ENCODE measurements around the gene AFF1.
"Not testable (repeated sequence)": the region's sequence is repeated elsewhere in the genome, so short reads cannot be mapped to it uniquely, and the experiment has no call there.

AFF1 gene

GRCh38 chr4:87122252-87122651 is 187.4 kb downstream of the AFF1 start:
- no peak for DNase-seq

- no peak for DNase-seq
These were observed 191.2 kb downstream of the AFF1 start for GRCh38 chr4:87126056-87126455.

DNA sequence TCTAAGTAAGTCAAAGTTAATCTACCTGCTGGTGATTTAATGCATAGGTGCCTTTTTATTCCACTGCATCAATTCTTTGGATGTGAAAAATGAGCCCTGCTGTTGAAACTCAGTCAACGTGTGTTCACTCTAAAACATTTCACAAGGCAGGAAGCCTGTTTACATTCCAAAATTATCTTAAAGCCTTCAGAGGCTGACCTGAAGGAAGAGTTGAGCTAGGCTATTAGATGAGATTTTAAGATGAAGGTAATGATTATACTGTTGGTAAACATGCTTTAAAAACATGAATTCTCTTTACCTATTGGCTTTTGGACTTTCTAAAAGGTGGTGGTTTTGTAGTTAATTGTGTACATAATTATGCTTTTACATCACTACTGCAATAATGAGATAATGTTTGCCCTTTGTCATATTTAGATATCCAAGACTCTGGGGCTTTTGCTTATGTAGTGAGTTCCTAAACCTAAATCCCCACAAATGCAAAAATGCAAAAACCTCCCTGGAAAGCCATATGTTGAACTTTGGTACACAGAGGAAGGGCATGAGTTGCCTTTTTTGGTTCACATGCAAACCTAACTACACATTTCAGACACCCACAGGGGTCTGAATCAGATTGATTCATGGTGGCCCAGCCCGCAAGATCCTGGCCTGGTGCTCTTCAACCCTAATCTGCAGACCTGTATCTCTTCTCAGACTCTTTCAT is 193.3 kb downstream of the AFF1 start:
- DNase-seq: no peak

DNA sequence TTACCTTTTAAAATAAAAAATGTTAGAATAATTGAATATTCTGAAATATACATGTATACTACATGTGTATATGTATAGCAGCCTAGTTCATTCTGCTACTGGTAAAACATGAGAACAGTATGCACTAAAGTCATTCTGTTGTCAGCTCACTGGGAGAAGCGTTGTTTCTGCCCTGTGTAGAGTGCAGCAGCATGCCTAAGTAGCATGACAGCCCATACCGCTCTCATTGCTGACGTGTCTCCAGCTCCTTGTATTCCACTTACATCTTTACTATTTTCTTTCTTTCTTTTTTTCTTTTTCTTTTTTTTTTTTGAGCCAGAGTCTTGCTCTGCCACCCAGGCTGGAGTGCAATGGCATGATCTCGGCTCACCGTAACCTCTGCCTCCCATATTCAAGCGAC is 194.9 kb downstream of the AFF1 start:
- DNase-seq: no peak

GRCh38 chr4:87130985-87131703 is 196.3 kb downstream of the AFF1 start:
- DNase-seq: no peak

- no peak for DNase-seq
These were observed 197.2 kb downstream of the AFF1 start for GRCh38 chr4:87132035-87132434.

DNA sequence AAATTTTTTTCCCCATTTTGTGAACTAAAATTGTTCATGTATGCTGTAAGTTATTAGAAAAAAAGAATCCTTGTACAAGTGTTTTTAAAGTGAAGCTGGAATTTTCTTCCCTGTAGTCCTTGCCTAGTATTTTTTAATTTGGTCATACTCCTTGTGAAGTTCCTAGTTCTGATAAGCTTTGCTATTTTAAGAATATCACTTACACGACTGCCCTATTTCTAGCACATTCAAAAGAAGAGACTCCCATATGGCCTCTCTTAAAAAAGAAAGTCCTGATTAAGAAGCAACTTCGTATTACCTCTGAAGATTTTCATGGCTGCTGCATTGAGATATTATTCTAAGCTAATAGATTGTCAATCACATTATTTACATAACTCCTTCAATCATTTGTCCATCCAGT is 198.4 kb downstream of the AFF1 start:
- no peak for DNase-seq

DNA sequence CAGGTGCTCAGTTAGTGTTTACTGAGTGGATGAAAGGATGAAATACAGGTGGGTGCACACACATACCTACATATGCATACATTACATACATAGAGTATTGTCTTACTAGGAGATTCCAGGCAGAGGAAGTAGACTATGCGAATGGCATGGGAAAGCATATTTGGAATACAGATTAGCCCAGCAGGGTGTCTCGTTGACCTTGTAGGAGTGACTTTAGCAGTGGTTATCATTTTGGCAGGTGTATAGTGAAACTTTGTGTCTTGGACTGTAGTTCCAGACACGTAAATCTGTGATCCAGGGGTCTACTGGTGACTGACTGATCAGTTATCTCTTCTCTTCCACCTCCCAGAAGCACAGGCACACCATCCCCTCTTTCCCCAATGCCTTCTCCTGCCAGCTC is 199.3 kb downstream of the AFF1 start:
- no peak for DNase-seq

GRCh38 chr4:87141428-87141827 is 206.6 kb downstream of the AFF1 start:
- DNase-seq: no peak

DNA sequence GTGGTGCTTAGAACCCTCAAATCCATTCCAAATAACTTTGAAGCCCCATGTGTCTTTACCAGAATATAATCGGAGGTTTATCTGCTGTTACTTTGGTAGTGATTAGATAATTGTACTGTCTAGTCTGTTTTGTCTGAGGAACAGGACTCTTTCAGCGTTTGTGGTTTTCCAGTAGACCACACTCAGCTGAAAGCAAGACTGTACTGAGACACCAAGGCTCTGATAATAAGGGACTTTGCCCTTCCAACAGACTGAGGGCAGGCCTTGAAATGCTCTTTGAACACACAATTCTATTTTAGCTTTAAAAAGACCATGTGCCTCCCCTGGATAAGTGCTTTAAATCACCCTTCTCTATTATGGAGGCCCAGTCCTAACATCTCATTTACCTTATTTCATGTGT is 209.5 kb downstream of the AFF1 start:
- DNase-seq: no peak

- not testable (repeated sequence) for DNase-seq
These were observed 211.1 kb downstream of the AFF1 start for GRCh38 chr4:87145934-87146333.

DNA sequence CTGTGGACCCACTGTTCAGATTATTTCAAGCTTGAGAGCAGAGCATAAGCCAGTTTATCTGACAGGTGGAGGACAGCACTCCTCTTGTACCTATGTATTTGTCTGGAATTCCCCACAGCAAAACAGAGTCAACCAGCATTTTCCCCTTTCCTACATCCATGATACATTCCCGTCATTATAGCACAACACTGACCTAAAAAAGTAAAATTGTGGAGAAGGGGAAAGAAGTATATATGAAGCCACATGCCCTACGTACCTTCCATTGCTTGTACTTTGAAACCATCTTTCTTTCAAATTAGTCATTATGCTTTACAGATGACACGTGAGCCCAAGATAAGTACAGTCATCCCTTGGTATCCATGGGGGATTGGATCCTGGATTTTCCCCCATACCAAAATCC is 212.3 kb downstream of the AFF1 start:
- no peak for DNase-seq

DNA sequence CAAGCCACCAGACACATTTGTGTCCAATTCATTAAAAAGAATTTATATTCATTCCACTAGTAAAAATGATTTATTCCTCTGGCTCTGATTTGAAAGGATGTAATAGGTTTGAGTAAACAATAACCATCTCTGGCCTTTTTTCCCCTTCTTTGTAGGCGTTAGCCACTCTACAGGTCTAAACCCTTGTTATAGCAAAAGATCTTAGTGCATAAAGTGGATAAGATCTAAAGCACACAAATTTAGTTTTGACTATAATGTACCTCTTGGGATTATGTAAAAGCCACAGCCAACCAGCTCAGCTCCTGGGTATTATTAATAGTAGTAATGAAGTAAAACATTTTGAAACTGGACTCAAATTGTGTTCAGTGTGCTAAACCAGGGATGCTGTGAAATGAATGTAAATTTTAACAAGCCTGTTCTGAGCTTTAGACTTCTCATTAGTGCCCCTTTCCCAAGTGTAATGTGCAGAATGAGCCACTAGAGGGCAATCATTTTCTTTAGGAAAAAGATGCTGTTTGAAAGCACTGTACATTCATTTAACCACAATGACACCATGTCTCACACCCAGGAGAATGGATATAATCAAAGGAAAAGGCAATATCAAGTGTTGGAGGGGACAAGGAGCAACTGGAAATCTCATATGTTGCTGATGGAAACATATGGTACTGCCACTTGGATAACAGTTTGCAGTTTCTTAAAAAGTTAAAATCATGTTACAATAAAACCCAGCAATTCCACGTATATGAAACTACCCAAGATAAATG is 215.9 kb downstream of the AFF1 start:
- no peak for DNase-seq

DNA sequence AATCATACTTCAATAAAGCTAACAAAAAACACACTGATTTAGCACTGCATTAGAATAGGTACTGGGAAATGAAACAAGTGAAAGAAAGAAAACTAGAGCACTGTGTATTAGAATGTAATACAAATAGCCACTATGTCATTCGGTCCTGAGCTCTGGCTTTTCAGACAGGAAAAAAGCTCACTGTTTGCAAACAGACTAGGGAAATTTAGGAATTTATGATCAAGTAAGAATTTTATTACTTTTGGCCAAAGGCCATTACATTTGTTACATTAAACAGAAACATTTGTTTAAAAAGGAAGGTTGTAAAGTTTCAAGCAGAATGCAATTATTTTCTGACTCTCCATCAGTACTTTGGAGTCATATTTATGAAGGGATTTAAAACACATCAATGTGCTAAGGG is 216.9 kb downstream of the AFF1 start:
- DNase-seq: no peak

DNA sequence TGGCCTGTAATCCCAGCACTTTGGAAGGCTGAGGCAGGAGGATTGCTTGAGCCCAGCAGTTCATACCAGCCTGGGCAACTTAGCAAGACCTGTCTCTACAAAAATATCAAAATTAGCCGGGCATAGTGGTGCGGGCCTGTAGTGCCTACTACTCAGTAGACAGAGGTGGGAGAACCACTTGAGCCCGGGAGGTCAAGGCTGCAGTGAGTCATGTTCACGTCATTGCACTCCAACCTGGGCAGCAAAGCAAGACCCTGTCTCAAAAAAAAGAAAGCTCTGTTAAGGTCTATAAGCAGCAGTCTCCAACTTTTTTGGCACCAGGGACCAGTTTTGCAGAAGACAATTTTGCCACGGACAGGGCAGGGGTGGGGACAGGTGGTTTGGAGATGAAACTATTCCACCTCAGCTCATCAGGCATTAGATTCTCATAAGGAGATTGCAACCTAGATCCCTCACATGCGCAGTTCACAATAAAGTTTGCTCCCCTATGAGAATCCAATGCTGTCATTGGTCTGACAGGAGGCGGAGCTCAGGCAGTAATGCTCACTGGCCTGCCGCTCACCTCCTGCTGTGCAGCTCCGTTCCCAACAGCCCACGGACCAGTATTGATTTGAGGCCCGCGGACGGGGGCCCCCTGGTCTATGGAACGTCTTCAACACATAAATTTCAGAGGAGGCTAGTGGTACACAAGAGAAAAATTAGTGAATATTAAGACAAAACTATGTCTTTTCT is 217.7 kb downstream of the AFF1 start:
- no peak for DNase-seq

GRCh38 chr4:87153078-87153870 is 218.5 kb downstream of the AFF1 start:
- no peak for DNase-seq

- DNase-seq: no peak
These were observed 231.1 kb downstream of the AFF1 start for GRCh38 chr4:87165892-87166291.

DNA sequence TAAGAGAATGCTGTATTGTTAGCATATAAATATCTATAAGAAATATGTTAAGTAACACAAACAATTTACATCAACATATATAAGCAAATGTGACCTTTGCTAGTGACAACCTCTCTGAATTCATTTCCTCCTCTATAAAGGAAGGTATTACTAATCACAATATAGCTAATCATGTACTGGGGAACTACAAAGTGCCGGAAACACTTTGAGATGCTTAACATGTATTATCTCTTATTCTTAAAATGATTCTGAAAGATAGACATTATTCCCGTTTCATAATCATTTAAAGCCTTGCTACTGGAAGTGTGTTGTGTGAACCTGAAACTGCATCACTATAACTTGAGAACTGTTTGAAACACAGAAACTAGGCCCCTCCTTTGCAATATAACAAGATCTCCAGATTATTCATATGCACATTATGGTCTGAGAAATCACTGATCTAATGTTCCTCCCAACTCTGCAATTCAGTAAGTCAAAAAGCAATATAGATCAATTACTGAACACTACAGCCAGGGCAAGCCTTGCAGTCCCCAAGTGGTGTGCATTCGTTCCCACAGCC is 231.6 kb downstream of the AFF1 start:
- DNase-seq: no peak

DNA sequence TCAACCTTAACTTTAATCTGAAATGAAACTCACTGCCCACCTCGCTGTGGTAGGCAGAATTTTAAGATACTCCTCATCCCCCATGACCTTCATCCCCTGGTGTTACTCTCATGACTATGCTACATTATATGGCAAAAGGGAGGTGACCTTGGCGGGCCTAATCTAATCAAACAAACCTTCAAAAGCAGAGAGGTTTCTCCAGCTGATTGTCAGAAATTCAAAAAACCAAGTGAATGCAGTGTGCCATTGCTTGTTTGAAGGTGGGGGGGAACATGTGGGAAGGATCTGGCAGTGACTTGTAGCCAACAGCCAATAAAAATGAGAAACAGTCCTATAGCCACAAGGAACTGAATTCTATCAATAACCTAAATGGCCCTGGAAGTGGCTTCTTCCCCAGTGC is 237.1 kb downstream of the AFF1 start:
- no peak for DNase-seq

DNA sequence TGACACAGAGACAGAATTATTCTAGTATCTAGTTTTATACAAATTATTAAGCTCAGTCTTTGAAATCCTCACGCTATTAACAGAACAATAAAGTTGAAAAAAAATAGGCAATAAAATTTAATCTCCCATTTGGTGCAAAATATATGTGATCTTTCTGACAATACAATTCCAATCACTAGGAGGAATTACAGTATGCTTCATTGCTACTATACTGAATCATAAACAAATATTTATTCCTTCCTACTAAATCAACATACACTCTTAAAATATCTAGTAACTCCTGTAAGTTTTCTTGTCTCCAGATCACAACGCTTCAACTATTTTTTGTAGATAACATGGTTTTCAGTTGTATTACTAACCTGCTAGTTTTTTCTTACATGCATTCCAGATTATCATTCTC is 239.9 kb downstream of the AFF1 start:
- DNase-seq: no peak

DNA sequence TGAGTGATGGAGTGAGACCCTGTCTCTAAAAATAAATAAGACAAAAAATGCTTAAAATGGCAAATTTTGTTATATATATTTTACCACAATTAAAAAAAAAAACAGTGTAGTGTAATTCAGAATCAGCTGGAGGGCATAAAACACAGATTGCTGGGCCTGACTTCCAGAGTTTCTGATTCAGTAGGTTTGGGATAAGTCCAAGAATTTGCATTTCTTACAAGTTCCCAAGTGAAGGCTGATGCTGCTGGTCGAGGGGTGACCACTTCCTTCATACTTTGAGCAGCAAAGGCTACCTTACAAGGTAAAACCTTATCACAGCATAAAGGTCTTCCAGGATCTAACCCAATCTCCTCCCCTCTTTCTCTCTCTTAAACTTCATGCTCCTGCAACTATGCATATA is 244.9 kb downstream of the AFF1 start:
- no peak for DNase-seq

DNA sequence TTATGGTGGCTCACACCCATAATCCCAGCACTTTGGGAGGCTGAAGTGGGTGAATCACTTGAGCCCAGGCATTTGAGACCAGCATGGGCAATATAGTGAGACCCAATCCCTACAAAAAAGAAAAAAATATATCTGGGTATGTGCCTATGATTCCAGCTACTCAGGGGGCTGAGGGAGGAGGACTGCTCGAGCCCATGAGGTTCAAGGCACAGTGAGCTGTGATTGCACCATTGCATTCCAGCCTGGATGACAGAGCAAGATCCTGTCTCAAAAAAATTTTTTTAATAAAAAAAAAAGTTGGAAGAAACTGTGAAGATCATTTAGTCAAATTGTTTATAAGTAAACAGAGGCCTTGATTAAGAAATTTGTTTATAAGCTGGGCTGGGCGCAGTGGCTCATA is 246.0 kb downstream of the AFF1 start:
- no peak for DNase-seq

All from NCI-H2171 (cell line).